GM18499 (cell line): ENCODE measurements around the gene TGM5.
"Not testable (repeated sequence)": the region's sequence is repeated elsewhere in the genome, so short reads cannot be mapped to it uniquely, and the experiment has no call there.

Experiments
- ATAC-seq: cut with Tn5 transposase; IDR thresholded peaks from one replicate; pipeline ENCODE4 v1.9.1; 2021; ENCODE audit warnings: moderate number of reproducible peaks; ENCODE audit not compliant: insufficient read depth, unreplicated experiment

TGM5 gene

DNA sequence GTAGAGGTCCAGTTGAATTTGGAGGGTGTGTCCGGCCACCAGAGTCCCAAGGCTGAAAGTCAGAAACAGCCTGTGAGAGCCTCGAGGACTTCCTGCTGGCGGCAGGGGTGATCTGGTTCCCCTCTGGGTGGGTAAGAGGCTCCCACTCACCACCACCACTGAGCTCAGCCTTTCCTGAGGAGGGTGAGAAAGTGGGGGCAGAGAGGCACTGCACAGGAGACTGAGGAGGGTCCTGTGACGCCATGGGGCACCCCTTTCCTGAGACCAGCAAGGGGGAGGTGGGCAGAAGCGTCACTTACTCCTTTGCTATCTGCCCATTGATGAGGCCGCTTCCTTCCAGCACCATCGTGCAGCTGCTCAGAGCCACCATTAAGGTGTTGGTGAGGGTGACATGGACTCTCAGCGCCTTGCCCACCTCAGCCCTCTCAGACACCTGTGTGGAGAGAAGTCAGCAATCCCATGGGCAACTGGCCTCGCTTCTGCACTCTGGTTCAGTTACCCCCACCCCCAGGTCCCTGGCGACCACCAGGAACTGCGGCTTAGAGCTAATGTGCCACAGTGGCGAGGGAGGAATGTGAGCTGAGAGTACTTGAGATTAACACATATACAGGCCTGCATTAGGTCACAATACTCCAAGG is 10.0 kb upstream of the TGM5 start:
- ATAC-seq: no peak

GRCh38 chr15:43275740-43276562 is 9.2 kb upstream of the TGM5 start:
- ATAC-seq: no peak

DNA sequence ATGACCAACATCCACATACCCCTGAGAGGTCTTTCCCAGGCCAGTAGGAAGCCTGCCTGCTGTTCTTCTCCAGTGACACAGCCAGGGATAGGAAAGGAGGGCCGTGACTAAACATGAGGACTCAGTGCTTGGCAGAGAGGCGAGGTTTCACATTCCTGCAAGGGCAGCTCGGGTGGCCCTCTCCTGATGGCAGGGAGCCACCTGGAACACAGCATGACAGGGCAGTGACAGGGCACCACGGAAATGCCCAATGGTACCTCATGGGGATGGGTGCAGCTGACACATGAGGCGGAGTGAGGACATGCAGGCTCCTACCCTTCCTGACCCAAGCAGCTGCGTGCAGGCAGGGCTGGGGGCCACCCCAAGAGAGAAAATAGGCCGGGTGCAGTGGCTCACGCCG is 7.4 kb upstream of the TGM5 start:
- ATAC-seq: no peak

DNA sequence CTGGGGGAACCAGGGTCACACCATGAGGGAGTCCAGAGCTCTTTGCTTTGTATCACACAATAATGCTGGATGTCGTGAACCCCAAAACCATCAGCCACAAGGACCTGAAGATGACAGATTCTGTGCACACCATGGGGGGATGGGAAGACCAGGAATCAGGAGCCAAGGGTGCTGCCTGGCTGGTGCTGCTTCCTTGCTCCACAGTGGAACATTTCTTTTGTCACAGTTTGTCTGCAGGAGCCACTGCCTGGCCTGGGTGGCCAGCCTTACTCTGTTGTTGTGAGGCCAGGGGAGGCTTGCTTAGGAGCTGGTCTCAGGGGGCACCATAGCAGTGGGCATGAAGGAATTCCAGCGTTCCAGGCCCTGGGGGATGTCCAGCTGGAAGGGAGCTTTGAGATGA is 6.5 kb upstream of the TGM5 start:
- ATAC-seq: no peak

DNA sequence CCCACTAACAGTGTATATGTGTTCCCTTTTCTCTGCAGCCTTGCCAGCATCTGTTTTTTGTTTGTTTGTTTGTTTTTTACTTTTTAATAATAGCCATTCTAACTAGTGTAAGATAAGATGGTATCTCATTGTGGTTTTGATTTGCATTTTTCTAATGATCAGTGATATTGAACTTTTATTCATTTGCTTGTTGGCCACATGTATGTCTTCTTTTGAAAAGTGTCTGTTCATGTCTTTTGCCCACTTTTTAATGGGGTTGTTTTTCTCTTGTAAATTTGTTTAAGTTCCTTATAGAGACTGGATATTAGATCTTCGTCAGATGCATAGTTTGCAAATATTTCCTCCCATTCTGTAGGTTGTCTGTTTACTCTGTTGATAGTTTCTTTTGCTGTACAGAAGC is 5.2 kb upstream of the TGM5 start:
- not testable (repeated sequence) for ATAC-seq

DNA sequence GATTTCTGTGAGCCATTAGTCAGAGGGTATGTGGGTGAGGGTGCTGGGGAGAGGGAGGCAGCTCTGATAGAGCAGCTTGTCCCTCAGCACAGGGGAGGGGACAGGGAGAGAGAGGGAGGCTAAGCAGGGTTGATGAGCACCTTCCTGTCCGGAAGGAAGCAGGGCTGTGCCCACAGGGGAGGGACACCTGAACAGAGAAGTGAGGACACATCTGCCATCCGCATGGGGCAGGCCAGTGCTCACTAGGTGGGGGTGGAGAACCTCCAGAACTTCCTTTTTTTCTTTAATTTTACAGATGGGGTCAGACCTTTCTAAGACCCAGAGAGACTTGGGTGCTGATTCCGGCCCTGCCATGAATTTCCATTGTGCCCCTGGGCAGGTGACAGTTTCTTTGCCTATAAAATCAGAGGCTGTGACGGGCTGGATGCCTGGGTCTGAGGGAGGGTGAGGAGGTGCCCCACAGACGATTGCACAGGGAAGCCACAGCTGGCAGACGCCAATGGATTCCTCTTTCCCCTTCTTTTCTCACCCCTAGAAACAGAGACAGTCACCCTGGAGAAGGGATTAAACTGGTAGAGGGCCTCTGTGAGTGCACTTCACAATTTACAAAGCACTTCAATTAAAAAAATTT is 4.1 kb upstream of the TGM5 start:
- ATAC-seq: no peak

GRCh38 chr15:43270113-43270665 is 3.5 kb upstream of the TGM5 start:
- ATAC-seq: no peak

DNA sequence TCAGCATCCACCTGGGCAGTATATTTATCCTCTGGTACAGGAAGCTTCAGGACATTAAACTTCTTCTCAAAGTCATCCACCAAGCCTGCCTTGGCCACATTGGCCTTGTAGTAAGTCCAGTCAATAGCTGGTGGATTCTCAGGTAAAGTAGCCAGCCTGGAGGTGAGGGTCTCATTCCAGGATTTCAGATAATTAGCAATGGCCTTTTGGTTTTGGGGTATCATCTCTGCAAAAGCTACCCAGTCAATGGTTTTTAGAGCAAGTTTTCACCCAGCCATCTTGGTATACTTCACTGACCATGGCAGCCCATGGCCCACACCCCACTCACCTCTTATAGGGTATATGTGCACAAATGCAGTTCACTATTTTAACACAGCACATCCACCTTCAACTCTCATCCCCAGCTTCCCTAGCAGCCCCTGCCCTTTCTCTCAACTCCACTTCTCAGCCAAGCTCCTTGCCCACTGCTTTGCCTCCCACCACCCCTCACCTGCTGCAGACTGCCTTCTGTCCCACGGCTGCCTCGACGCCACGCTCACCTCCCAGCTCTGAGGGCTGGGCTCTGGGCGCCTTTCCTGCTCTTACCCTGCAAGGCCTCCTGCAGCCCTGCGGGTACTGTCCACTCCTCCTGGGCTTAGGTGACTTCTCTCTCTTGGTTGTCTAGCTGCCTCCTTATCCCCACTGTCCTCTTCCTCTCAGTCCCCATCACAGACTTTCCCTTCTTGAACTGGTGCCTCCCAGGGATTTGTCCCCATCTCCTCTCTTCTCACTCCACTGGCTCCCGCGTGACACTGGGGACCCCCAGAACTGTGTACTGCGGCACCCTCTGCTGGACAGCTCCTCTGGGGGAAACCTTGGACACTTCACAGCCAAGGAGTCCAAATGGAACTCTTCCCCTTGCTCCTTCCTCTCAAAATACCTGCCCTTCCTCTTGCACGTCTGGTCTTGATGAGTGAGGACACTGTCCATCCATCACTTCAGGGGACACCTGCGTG is 1.7 kb upstream of the TGM5 start:
- ATAC-seq: no peak

GRCh38 chr15:43267439-43267838 is 711 bp upstream of the TGM5 start:
- no peak for ATAC-seq

- ATAC-seq: no peak
Observed at GRCh38 chr15:43266386-43266785, 342 bp downstream of the TGM5 start.

DNA sequence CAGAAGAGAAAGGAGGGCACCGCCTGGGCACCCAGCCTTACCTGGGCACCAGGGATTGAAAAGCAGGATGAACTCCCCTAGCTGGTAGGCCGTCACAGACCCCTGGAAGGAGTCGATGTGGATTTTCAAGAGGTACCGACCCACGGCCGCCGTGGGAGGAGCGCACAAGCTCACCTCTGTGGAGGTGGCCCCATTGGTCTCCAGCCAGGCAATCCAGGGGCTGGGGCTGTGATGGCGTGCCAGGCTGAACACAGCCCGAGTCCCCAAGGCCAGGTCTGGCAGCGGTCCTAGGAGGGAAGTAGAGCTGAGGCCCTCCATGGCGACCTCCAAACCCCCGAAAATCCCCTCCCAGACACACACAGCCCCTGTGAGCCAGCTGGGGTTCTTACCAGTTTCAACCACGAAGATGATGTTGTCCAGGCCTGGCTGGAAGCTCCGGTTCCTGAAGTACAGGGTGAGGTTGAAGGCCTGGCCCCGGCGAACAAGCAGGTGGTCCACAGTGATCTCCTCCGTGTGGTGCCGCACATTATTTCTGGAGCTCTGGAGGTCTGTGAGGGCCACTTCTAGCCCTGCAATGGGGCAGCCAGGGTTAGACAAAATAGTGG is 6.6 kb downstream of the TGM5 start:
- no peak for ATAC-seq

DNA sequence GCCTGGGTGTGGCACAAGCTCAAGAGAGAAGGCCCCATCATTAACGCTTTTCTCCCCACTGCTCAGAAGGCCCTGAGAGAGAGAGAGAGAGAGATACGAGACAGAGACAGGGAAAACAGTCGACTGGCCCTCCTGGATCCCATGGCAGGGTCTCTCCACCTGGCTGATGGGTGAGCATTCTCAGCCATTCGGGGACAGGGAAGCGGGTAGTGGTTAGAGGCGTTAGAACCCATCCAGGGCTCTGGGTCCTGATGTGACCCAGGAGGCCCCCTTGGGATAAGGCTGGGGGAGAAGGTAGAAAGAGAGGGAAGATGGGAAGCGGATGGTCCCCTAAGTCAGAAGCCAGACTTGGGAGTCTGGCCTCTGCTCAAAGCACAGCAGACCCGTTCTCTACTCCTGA is 7.9 kb downstream of the TGM5 start:
- ATAC-seq: no peak

GRCh38 chr15:43256341-43256740 is 10.4 kb downstream of the TGM5 start:
- ATAC-seq: no peak

DNA sequence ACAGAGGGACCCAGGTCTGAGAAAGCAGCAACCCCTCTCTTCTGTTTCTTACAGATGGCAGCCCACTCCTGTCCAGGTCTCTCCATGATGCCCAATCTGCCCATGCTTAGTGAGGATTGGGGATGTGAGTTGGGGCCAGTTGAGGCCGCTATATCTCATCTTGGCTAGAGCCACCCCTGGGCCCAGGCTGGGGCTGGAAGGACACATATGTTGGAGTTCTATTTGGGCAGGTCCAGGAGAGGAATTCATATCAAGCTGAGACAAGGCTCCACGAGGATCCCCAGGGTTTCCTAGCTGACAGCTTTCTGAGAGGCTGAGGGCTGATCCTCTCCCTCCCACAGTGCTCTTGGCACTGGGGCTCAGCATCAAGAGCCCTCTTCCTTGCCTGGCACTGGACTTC is 11.4 kb downstream of the TGM5 start:
- ATAC-seq: no peak

GRCh38 chr15:43253431-43254403 is 13.0 kb downstream of the TGM5 start:
- ATAC-seq: no peak

DNA sequence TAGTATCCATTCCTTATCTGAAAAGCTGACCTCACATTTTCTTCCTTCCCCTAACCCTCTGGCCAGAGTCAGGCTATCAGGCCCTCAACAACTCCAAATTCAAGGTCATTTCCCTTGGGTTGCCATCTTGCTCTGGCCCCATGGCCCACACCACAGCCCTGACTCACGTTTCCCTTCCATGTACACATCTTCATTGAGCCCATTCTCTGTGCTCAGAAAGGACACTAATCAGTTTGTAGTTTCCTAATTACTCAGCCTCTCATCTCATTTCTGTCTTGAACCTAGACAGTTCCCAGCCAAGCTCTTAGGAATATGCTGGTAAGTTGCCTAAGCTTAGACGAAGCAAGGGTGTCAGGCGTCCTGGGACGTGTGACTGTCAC is 14.9 kb downstream of the TGM5 start:
- ATAC-seq: no peak

- no peak for ATAC-seq
Observed at GRCh38 chr15:43251185-43251870, 15.4 kb downstream of the TGM5 start.

DNA sequence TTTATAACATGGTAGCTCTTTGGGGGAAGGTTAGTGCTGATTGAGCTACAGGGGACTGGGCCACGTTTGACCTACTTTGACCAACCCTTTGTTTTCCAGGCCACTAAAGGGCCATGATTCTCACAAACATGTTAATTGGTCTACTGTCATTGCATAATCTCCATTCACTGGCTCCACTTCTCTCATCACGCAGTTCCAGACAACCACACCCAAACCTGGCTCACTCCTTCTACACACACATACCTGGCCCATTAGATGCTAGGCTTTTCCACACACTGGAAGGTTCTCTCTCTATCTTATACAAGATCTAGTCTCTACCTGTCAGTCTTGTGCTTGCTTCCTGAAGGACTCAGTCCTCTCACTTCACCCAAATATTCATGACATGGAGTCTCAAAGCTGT is 15.9 kb downstream of the TGM5 start:
- ATAC-seq: no peak
